Smooth muscle cell (in vitro differentiated cells): ENCODE measurements around the gene GOSR2. TPM values are rescaled to one million over a fixed set of nuclear protein-coding genes. Genes with fewer than 3 reads are reported as not detected.
"Not testable (repeated sequence)": the region's sequence is repeated elsewhere in the genome, so short reads cannot be mapped to it uniquely, and the experiment has no call there.

Experiments used
- DNase-seq: peaks from one replicate; lab custom pipeline; 2025; ENCODE audit not compliant: unreplicated experiment; lab: John Stamatoyannopoulos, UW
- H2AFZ ChIP-seq: fragments of 200-600 bp; sonication (generic); 2 replicates; pipeline ENCODE4 v1.6.0; 2016; ENCODE audit warnings: antibody characterized with exemption, low read depth, mild to moderate bottlenecking
- H3F3A ChIP-seq: fragments of 200-600 bp; sonication (generic); 2 replicates; pipeline ENCODE4 v1.6.0; 2017; ENCODE audit warnings: antibody characterized with exemption, low read depth
- H3K27ac ChIP-seq: fragments of 200-600 bp; sonication (generic); 2 replicates; pipeline ENCODE4 v1.5.1; 2016; ENCODE audit warnings: low read depth, mild to moderate bottlenecking
- H3K27me3 ChIP-seq: fragments of 200-600 bp; sonication (generic); 2 replicates; pipeline ENCODE4 v1.6.1; 2016; ENCODE audit warnings: low read depth, mild to moderate bottlenecking
- H3K36me3 ChIP-seq: fragments of 200-600 bp; sonication (generic); 2 replicates; pipeline ENCODE4 v1.5.1; 2016; ENCODE audit warnings: low read depth
- H3K4me1 ChIP-seq: fragments of 200-600 bp; sonication (generic); 2 replicates; pipeline ENCODE4 v1.5.1; 2016; ENCODE audit warnings: low read depth
- H3K4me2 ChIP-seq: fragments of 200-600 bp; sonication (generic); 2 replicates; pipeline ENCODE4 v1.6.0; 2016; ENCODE audit warnings: mild to moderate bottlenecking
- H3K4me3 ChIP-seq: fragments of 200-600 bp; sonication (generic); 2 replicates; pipeline ENCODE4 v1.5.1; 2016; ENCODE audit warnings: mild to moderate bottlenecking
- H3K79me2 ChIP-seq: fragments of 200-600 bp; sonication (generic); 2 replicates; pipeline ENCODE4 v1.6.0; 2016; ENCODE audit warnings: low read depth, mild to moderate bottlenecking
- H3K9ac ChIP-seq: fragments of 200-600 bp; sonication (generic); 2 replicates; pipeline ENCODE4 v1.6.0; 2016; ENCODE audit warnings: low read depth
- H3K9me3 ChIP-seq: fragments of 200-600 bp; sonication (generic); replicated peaks from 2 replicates; pipeline ENCODE4 v1.5.1; 2016; ENCODE audit warnings: low read depth
- H4K20me1 ChIP-seq: fragments of 200-600 bp; sonication (generic); 2 replicates; pipeline ENCODE4 v1.6.0; 2016; ENCODE audit warnings: low read depth
- WGBS: methylation state at CpG from one replicate; pipeline ENCODE4 v1.1.7; 2016; ENCODE audit warnings: low lambda C conversion rate; 5-methylcytosine and 5-hydroxymethylcytosine counted together
- polyA plus RNA-seq: library from polyadenylated mRNA; unstranded; fragments of >200 nt; fragmentation: Nextera tagmentation; extraction: Ambion mirVana; gene quantifications from 2 replicates; pipeline ENCODE4 v1.2.1, GENCODE V29; 2016
- total RNA-seq: library from RNA; depleted of rRNA; stranded (reverse); fragments of >200 nt; gene quantifications from 2 replicates; pipeline ENCODE4 v1.2.3, GENCODE V29; 2014
- TF ChIP-seq, protein P1 (sequence below): fragments of 200-600 bp; sonication (generic); IDR thresholded peaks from 2 replicates; pipeline ENCODE4 v1.5.1; 2017; ENCODE audit warnings: borderline replicate concordance, mild to moderate bottlenecking, antibody characterized with exemption; ENCODE audit not compliant: insufficient read depth, poor library complexity, severe bottlenecking

GOSR2 gene
- total and polyA plus RNA-seq, 2 experiments from 2014 or later: 38.0 to 64.5 TPM

DNA sequence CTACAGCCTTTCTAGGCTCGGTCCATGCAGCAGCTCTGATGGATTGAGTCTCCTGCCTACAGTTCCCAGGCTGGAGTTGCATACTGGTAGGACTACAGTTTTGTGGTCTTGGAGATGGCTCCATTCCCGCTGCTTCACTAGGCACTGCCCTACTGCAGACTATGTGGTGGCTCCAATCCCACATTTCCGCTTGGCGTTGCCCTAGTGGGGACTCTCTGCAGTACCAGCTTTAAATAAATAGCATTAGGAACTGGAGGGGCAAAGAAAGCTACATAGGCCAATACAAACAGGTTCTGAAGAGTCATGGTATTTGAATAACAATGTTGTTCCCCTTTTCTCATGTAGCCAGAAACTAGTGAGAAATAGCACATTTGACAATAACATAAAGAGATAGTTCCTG is 5.4 kb upstream of the GOSR2 start:
- H3K4me1 ChIP-seq: no peaks in the 10 kb centered on the region
- TF ChIP-seq, protein P1, sequence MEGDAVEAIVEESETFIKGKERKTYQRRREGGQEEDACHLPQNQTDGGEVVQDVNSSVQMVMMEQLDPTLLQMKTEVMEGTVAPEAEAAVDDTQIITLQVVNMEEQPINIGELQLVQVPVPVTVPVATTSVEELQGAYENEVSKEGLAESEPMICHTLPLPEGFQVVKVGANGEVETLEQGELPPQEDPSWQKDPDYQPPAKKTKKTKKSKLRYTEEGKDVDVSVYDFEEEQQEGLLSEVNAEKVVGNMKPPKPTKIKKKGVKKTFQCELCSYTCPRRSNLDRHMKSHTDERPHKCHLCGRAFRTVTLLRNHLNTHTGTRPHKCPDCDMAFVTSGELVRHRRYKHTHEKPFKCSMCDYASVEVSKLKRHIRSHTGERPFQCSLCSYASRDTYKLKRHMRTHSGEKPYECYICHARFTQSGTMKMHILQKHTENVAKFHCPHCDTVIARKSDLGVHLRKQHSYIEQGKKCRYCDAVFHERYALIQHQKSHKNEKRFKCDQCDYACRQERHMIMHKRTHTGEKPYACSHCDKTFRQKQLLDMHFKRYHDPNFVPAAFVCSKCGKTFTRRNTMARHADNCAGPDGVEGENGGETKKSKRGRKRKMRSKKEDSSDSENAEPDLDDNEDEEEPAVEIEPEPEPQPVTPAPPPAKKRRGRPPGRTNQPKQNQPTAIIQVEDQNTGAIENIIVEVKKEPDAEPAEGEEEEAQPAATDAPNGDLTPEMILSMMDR: no peak
- H3K9me3 ChIP-seq: no peaks in the 10 kb centered on the region
- H3F3A ChIP-seq: no peaks in the 10 kb centered on the region
- H3K4me2 ChIP-seq: no peak overlapping the region
- no peak overlapping the region for H3K27ac ChIP-seq
- no peaks in the 10 kb centered on the region for H3K79me2 ChIP-seq
- no peak overlapping the region for H3K9ac ChIP-seq
- no peaks in the 10 kb centered on the region for H4K20me1 ChIP-seq
- H3K4me3 ChIP-seq: no peak overlapping the region
- WGBS: 66% methylated on average over 4 of the region's 4 CpGs
- no peak overlapping the region for H2AFZ ChIP-seq
- no peaks in the 10 kb centered on the region for H3K36me3 ChIP-seq
- no peaks in the 10 kb centered on the region for H3K27me3 ChIP-seq
- DNase-seq: no peak

DNA sequence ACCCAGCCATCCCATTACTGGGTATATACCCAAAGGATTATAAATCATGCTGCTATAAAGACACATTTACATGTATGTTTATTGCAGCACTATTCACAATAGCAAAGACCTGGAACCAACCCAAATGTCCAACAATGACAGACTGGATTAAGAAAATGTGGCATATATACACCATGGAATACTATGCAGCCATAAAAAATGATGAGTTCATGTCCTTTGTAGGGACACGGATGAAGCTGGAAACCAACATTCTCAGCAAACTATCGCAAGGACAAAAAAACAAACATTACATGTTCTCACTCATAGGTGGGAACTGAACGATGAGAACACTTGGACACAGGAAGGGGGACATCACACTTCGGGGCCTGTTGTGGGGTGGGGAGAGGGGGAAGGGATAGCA is 998 bp upstream of the GOSR2 start:
- not testable (repeated sequence) for H2AFZ ChIP-seq, H3K27me3 ChIP-seq, H3F3A ChIP-seq, H3K4me1 ChIP-seq, DNase-seq, H3K9me3 ChIP-seq, H3K27ac ChIP-seq, H3K9ac ChIP-seq, H3K36me3 ChIP-seq
- 92% methylated on average over 4 of the region's 4 CpGs for WGBS
- H4K20me1 ChIP-seq: peaks cover 29% of the 10 kb centered on the region
- H3K79me2 ChIP-seq: peaks cover 40% of the 10 kb centered on the region
- peak overlapping the region; percentile 90 for H3K4me2 ChIP-seq
- H3K4me3 ChIP-seq: peak overlapping the region; percentile 94

DNA sequence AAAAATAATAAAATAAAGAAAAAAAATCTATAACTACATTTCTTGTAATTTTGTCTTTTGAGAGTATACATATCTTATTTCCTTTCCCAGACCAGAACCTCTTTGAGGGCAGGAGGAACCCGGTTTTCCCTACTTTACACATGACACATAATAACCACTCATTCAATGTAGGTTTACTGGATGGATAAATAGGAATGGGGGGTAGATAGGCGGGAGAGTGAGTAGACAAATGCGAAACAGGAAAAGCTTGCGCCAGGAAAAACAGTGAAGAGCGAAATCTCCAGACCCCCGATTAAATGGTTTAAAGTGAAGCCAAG is 515 bp upstream of the GOSR2 start:
- H3K4me1 ChIP-seq: peaks cover 8% of the 10 kb centered on the region
- H3K9me3 ChIP-seq: no peaks in the 10 kb centered on the region
- TF ChIP-seq, protein P1: no peak
- H3K36me3 ChIP-seq: no peaks in the 10 kb centered on the region
- no peak for DNase-seq
- H4K20me1 ChIP-seq: peaks cover 34% of the 10 kb centered on the region
- peak overlapping the region; percentile 99 for H2AFZ ChIP-seq
- H3K4me3 ChIP-seq: peak overlapping the region; percentile 94
- peaks cover 45% of the 10 kb centered on the region for H3K79me2 ChIP-seq
- H3K27ac ChIP-seq: peak overlapping the region; percentile 99
- no peaks in the 10 kb centered on the region for H3K27me3 ChIP-seq
- under 1% methylated on average over 6 of the region's 6 CpGs for WGBS
- H3F3A ChIP-seq: peaks cover 6% of the 10 kb centered on the region
- H3K9ac ChIP-seq: peak overlapping the region; percentile 98
- peak overlapping the region; percentile 90 for H3K4me2 ChIP-seq

DNA sequence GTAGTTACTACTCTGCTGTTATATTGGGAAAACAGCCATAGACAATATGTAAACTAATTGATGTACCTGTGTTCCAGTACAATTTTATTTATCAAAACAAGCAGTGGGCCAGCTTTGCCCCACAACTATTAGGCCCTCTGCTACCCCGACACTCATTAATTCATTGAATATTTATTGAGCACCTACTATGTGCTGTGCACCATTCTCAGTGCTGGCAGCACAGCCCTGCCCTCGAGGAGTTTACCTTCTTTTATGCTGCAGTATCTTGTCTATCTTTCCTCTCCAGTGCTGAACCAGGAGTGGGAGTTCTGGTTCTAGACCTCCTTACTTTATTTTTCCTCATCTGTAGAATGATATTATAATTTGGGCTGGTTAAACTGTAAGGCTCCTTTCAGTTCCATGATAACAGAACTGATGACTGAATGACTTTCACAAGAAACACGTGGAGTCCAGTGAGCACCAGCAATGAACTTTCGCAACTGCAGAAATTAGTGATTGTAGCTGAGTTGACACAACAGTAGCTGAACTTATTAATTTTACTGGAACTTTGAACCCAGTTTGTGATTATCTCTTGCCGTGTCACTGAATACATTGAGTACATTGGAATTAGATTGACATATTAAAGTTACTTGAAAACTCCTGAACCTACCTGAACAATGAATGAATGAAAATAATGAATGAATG is 2.4 kb downstream of the GOSR2 start:
- TF ChIP-seq, protein P1: no peak
- Histone ChIP-seq H3K36me3 (no peaks in the 10 kb centered on the region), H3F3A (peaks cover 6% of the 10 kb centered on the region), H3K4me3 (no peak overlapping the region), H3K9ac (no peak overlapping the region), H3K27ac (no peak overlapping the region), H3K27me3 (no peaks in the 10 kb centered on the region), H3K9me3 (no peaks in the 10 kb centered on the region), H2AFZ (no peak overlapping the region), H3K4me1 (peaks cover 8% of the 10 kb centered on the region), H3K79me2 (peaks cover 66% of the 10 kb centered on the region), H4K20me1 (peaks cover 62% of the 10 kb centered on the region), H3K4me2 (peak overlapping the region; percentile 90)
- 84% methylated on average over 5 of the region's 5 CpGs for WGBS
- DNase-seq: no peak
